ENCODE measurements around the gene ADAM15. TPM values are rescaled to one million over a fixed set of nuclear protein-coding genes. Genes with fewer than 3 reads are reported as not detected.

ADAM15 gene
- total and polyA plus RNA-seq, 4 donors = 49.5 to 233 (median 160) TPM

DNA sequence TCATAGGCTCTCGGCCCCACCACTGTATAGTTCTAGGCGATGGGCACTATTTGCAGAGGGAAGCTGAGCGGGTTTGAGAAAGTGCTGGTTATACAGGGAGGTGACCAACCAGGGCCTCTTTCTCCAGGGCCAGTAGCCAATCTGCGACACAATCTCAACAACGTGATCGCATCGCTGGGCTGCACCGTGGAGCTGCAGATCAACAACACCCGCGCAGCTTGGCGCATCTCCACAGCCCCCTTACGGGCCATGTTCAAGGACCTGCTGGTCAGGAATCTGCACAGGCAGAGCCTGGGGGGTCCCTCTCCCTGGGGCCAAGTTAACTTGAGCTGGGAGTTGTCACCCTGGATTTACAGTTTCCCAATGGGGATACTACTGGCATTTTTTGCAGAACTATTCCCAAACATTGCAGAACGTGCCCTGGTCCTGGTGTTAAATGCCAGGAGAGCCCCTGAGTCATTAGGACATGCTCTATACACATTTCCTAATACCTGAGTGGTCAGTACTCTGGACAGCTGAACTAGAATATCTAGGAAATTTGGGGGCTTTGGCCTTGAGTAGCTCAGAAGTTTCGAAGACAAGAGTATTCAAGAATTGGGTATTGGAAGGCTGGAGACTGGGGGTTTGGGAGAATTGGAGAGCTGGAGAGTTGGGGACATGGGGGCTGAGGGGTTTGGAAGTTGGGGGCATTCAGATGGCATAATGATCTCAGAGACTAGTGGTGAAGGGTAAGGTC is 10.6 kb upstream of the ADAM15 start:
- no peak overlapping the region for H3K9ac ChIP-seq (ENCODE audit: insufficient read depth in 1 of 2, low read length in 2 of 2)
- no peak overlapping the region for H3K4me3 ChIP-seq
- TF ChIP-seq, protein P1, sequence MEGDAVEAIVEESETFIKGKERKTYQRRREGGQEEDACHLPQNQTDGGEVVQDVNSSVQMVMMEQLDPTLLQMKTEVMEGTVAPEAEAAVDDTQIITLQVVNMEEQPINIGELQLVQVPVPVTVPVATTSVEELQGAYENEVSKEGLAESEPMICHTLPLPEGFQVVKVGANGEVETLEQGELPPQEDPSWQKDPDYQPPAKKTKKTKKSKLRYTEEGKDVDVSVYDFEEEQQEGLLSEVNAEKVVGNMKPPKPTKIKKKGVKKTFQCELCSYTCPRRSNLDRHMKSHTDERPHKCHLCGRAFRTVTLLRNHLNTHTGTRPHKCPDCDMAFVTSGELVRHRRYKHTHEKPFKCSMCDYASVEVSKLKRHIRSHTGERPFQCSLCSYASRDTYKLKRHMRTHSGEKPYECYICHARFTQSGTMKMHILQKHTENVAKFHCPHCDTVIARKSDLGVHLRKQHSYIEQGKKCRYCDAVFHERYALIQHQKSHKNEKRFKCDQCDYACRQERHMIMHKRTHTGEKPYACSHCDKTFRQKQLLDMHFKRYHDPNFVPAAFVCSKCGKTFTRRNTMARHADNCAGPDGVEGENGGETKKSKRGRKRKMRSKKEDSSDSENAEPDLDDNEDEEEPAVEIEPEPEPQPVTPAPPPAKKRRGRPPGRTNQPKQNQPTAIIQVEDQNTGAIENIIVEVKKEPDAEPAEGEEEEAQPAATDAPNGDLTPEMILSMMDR (IDR thresholded peaks at IDR 0.05; ENCODE audit: control extremely low read depth, extremely low read depth) = no peak
- H3K36me3 ChIP-seq (ENCODE audit: control insufficient read depth in 4 of 4, insufficient read depth in 4 of 4, low read length in 4 of 4) = no peaks in the 10 kb centered on the region
- peaks cover 0 to 8% (median 4%) of the 10 kb centered on the region in 5 donors for H3K4me1 ChIP-seq (ENCODE audit: control insufficient read depth in 5 of 5, insufficient read depth in 5 of 5, low read length in 5 of 5)
- no peak overlapping the region for H3K27ac ChIP-seq (ENCODE audit: low read depth in 1 of 2, low read length in 1 of 2)
- ATAC-seq (ENCODE audit: insufficient read depth, low FRiP score) = no peak
- 91 to 92% methylated on average over 14 of the region's 14 CpGs for WGBS, 2 donors
- H3K9me3 ChIP-seq (ENCODE audit: control insufficient read depth in 4 of 4, insufficient read depth in 3 of 4, low read length in 3 of 4) = no peaks in the 10 kb centered on the region
- no peak for DNase-seq
- no peaks in the 10 kb centered on the region for H3K27me3 ChIP-seq (ENCODE audit: control insufficient read depth in 3 of 3, insufficient read depth in 3 of 3, low read length in 2 of 3)

DNA sequence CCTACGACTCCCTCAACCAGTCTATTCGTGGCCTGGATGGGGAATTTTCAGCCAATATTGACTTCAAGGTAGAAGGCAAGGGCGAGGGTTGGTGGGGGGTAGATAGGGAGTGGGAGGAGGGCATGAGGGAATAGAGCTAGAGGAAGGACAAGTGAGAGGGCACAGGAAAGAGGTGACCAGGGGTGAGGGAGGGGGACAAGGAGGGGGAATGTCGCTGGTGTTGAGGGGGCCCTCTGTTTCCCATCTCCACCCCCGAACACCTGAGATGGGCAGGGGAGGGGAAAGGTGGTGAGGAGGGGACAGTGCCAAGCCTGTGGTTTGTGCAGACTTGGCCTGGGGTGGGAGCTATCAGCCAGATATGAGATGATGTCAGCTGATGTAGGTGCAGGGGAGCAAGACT is 8.3 kb upstream of the ADAM15 start:
- DNase-seq = no peak
- ATAC-seq (ENCODE audit: insufficient read depth, low FRiP score) = no peak
- no peaks in the 10 kb centered on the region for H3K27me3 ChIP-seq (ENCODE audit: control insufficient read depth in 3 of 3, insufficient read depth in 3 of 3, low read length in 2 of 3)
- H3K4me1 ChIP-seq (ENCODE audit: control insufficient read depth in 5 of 5, insufficient read depth in 5 of 5, low read length in 5 of 5) = peaks cover 0 to 7% (median 4%) of the 10 kb centered on the region in 5 donors
- TF ChIP-seq, protein P1 (IDR thresholded peaks at IDR 0.05; ENCODE audit: control extremely low read depth, extremely low read depth) = no peak
- H3K27ac ChIP-seq (ENCODE audit: low read depth in 1 of 2, low read length in 1 of 2) = no peak overlapping the region
- H3K4me3 ChIP-seq = no peak overlapping the region
- no peaks in the 10 kb centered on the region for H3K9me3 ChIP-seq (ENCODE audit: control insufficient read depth in 4 of 4, insufficient read depth in 3 of 4, low read length in 3 of 4)
- H3K9ac ChIP-seq (ENCODE audit: insufficient read depth in 1 of 2, low read length in 2 of 2) = no peak overlapping the region
- 83 to 86% methylated on average over 5 of the region's 5 CpGs for WGBS, 2 donors
- no peaks in the 10 kb centered on the region for H3K36me3 ChIP-seq (ENCODE audit: control insufficient read depth in 4 of 4, insufficient read depth in 4 of 4, low read length in 4 of 4)

DNA sequence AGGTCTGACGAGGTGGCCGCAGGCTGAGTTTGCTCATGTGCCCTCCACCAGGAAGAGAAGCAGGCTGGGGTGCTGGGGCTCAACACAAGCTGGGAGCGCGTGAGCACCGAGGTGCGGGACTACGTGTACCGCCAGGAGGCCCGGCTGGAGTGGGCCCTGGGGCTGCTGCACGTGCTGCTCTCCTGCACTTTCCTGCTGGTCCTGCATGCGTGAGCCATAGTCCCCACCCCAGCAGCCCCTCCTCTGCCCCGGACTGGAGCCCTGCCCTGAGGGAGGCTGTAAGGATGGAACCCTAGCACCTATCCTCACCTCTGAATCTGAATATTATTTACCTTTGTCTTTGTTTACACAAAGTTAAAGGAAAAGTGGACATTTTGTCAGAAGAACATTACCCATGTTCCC is 7.8 kb upstream of the ADAM15 start:
- TF ChIP-seq, protein P1 (IDR thresholded peaks at IDR 0.05; ENCODE audit: control extremely low read depth, extremely low read depth) = no peak
- no peak overlapping the region for H3K4me3 ChIP-seq
- WGBS, 2 donors = 75 to 93% methylated on average over 12 of the region's 12 CpGs
- ATAC-seq (ENCODE audit: insufficient read depth, low FRiP score) (no peak), DNase-seq (no peak)
- H3K9me3 ChIP-seq (ENCODE audit: control insufficient read depth in 4 of 4, insufficient read depth in 3 of 4, low read length in 3 of 4) = no peaks in the 10 kb centered on the region
- no peaks in the 10 kb centered on the region for H3K36me3 ChIP-seq (ENCODE audit: control insufficient read depth in 4 of 4, insufficient read depth in 4 of 4, low read length in 4 of 4)
- H3K9ac ChIP-seq (ENCODE audit: insufficient read depth in 1 of 2, low read length in 2 of 2) = no peak overlapping the region
- no peak overlapping the region for H3K27ac ChIP-seq (ENCODE audit: low read depth in 1 of 2, low read length in 1 of 2)
- peaks cover 0 to 7% (median 4%) of the 10 kb centered on the region in 5 donors for H3K4me1 ChIP-seq (ENCODE audit: control insufficient read depth in 5 of 5, insufficient read depth in 5 of 5, low read length in 5 of 5)
- H3K27me3 ChIP-seq (ENCODE audit: control insufficient read depth in 3 of 3, insufficient read depth in 3 of 3, low read length in 2 of 3) = no peaks in the 10 kb centered on the region

All from lung (tissue), 12 donors.